HG02763 (cell line): Measurements from ENCODE around the gene FOXD3.

Experiments
- ATAC-seq: cut with Tn5 transposase; IDR thresholded peaks from one replicate; pipeline ENCODE4 v1.9.1; 2021; ENCODE audit warnings: mild to moderate bottlenecking, moderate library complexity; ENCODE audit not compliant: unreplicated experiment

Gene FOXD3

DNA sequence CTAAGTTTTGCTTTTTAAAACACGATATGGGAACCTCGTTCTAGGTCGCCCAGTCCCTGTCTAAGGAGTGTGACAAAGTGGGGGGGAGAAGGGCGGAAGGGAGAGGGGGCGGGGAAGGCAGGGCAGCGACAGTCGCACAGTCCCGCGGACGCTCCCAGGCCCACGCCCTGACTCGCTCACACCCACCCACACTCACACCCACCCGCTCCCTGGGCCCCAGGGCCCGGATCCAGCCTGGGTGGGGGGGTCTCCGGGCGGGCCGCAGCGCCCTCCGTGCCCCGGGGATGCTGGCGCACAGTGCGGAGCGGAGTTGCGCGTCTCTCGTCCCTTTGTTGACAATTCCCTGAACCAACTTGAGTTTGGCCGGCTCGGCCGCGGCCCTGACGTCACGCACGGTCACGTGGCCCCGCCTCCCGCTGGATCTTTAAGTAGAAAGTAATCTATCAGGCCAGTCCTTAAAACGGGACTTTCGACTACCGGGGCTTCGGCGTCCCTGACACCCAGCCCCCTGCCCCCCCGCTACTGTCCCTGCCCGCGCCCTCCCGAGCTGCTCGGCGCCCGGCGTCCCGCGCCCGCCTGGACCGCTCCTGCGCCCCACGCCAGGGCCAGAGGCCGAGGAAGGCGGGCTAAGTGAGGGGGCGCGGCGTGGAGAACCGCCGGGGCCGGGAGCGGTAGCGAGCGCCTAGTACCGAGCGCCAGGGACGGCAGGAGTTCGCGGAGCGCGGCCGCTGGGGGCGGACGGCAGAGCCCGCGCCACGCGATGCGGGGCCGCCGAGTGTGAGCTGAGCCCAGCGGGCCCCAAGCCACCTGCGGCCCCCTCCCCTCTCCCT lies at the start of gene FOXD3:
TSS of gene FOXD3 (plus strand) at position 454 of the 830 bp plus-strand sequence. CDS start 492 bp downstream, outside the sequence.
- peak; percentile 44 for ATAC-seq

GRCh38 chr1:63272811-63273210 lies 49.6 kb upstream of the FOXD3 start:
- no peak for ATAC-seq

GRCh38 chr1:63274371-63274770 lies 48.0 kb upstream of the FOXD3 start:
- no peak for ATAC-seq

DNA sequence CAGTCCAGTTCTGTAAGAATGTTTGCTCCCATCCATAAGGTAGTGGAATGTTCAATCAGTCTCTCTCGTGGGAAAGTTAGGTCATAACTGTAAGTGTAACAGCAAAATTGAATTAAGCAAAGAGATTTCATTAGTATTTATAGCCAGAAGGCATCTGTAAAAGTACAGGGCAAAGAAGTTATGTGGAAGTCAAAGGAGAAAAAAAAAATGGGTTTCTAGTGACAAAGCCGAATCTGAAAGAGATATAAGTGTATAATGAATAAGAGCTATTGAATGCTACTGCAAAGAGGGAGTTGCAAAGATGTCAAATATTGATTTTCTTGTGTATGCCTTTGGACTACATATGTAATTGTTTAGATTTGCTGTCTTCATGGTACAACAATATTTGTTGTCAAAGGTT lies 47.4 kb upstream of the FOXD3 start:
- no peak for ATAC-seq

DNA sequence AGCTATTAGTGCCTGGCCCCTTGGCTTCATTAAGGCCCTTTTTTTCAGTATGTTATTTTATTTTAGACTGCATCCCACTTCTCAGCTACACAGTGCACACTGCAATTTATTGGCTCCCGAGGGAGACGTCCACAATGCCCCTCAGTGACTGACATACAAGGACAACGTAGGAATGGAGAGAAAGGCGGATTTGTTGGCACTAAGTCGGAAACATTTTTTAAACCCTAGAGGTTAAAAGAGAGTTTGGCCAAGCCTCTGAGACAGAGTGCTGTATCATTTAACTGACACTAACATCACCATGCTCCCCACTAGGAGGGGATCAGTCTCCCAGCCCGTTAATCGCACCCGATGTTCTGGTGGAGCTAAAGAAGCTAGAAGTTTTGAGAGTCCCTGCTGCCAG lies 45.7 kb upstream of the FOXD3 start:
- no peak for ATAC-seq

- no peak for ATAC-seq
Observed at GRCh38 chr1:63277195-63278192, 44.9 kb upstream of the FOXD3 start.

DNA sequence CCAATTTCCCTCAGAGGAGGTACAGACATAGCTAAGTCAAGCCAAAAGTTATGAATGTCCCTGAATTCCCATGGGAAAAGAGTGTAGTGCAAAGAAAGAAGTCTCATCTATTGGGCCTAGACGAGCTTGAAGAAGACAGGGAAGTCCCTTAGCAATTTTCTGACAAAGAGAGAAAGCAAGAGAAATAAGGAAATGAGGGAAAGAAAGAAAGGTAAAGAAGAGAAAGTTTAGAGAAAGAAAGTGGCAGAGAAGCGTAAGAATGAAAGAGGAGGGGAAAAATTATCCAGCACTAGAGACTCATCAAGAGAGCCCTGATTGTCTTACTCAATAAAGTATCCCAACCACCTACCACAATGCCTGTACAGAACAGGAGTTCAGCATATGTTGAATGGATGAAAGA lies 40.6 kb upstream of the FOXD3 start:
- ATAC-seq = no peak

DNA sequence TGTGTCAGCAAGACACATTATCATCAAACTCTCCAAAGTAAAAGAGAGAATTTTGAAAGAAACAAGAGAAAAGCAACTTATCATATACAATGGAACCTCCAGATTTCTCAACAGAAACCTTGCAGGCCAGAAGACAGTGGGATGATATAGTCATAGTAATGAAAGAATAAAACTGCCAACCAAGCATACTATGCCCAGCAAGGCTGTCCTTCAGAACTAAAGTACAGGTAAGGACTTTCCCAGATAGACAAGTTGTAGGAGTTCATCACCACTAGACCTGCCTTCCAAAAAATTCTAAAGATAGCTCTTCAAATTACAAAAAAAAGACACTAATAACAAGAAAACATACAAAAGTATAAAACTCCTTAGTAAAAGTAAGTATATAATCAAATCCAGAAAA lies 33.2 kb upstream of the FOXD3 start:
- ATAC-seq = no peak

DNA sequence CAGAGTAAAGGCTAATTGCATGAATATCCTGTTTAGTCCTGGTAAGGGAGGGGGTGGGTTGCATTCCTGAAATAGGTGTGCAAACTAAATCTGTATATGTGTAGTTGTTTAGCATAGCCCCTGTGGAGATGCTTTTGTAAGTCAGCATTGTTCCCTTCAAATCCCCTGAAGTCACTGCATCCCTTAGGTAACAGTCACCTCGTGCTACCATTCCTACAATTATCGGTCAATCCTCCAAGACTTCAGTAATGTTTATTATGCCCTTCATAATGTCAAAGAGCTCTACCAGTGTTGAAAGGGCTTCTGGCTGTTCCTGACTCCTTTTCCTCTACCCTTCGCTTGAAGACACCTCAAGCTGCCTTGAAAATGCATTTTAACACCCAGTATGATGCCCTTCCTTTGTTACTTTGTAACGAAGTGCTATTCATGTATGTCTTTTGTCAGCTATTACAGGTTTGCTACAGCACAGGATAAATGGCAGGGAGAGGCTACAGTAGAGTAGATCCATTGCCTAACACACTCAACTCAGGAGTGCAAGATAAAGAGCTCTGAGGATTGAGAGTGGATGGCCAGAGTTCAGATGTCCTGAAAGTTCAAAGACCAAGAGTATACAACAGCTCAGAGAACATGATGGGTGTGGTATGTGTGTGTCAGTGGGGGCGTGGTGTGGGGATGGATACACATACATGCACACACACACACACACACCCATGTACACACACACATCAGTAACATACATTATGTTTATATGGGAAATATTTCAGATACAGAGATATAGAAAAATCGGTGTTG lies 27.4 kb upstream of the FOXD3 start:
- ATAC-seq = no peak

GRCh38 chr1:63304410-63304809 lies 18.0 kb upstream of the FOXD3 start:
- no peak for ATAC-seq

GRCh38 chr1:63305043-63305442 lies 17.3 kb upstream of the FOXD3 start:
- no peak for ATAC-seq

- ATAC-seq = no peak
Observed at GRCh38 chr1:63307196-63307794, 15.1 kb upstream of the FOXD3 start.

GRCh38 chr1:63316598-63316983 lies 5.8 kb upstream of the FOXD3 start:
- no peak for ATAC-seq

DNA sequence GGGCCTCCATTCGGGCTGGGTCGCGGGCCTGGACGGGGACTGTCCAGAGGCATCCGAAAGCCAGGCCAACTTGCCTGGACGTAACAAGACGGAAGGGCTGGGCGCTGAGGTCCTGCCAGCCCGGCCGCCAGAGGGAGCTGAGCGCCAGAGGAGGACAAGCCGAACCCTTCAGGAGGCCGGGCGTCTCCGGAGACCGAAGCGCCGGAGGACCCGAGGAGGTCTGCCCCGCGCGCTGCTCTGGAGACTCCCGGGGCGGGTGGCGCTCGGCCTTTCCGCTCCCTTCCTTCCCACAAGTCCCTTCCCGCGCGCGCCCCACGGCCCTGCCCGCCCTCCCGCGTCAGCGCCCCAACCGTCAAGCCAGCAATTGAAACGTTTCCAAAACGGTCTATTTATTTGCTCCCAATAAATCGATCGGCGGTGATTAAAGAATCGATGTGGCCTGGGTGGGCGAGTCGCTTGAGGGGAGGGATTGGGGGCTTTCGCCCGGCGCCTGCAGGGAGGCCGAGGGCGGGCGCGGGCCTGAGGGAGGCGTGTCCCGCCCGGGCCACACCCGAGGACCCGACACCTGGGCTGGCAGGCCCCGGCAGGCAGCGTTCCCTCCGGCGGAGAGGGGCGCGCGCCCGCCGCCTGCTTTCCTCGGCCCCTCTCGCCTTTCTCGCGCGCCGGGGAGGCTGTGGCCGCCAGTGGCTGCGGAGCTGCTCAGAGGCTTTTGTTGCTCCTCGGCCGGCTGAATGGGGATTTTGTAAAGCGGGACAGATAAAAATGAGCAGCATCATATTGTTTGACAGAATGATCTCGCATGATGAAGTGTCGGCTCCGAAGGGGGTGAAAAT lies 5.2 kb upstream of the FOXD3 start:
- peak; percentile 69 for ATAC-seq

GRCh38 chr1:63317817-63318152 lies 4.6 kb upstream of the FOXD3 start:
- ATAC-seq = no peak

DNA sequence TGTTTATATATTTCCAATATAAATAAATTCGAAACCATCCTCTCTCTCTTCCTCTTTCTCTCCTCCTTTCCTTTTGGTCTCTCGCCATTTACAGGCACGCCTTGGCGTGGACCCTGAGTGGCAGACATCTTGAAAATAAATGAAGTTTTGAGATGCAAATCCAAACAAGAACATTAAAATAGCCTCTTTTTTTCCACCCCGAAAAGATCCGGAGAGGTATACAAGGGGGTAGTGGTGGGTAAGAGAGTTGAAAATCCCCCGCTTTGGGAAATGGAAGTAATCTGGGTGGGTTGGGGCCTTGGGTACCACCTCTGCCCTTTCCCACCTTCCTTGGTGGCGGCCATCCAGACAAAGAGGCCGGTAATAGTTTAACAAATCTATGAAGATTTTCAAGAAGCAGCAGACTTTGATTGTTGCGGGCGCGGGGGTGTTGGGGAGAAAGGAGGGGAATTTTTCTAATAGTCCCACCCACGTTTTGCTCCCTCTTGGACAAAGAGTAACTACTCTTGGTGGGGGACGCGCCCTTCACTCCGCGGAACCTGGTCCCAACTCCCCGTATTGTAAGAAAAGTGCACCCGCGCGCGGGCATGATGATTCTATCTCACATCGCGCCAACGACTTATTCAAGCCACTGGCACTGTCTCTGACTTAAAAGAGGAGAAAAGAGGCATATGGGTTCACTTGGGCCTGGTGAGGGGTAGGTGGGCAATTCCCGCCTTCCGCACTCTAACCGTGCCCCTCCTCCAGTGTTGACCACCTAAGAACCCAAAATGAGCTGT lies 4.0 kb upstream of the FOXD3 start:
- ATAC-seq = no peak

DNA sequence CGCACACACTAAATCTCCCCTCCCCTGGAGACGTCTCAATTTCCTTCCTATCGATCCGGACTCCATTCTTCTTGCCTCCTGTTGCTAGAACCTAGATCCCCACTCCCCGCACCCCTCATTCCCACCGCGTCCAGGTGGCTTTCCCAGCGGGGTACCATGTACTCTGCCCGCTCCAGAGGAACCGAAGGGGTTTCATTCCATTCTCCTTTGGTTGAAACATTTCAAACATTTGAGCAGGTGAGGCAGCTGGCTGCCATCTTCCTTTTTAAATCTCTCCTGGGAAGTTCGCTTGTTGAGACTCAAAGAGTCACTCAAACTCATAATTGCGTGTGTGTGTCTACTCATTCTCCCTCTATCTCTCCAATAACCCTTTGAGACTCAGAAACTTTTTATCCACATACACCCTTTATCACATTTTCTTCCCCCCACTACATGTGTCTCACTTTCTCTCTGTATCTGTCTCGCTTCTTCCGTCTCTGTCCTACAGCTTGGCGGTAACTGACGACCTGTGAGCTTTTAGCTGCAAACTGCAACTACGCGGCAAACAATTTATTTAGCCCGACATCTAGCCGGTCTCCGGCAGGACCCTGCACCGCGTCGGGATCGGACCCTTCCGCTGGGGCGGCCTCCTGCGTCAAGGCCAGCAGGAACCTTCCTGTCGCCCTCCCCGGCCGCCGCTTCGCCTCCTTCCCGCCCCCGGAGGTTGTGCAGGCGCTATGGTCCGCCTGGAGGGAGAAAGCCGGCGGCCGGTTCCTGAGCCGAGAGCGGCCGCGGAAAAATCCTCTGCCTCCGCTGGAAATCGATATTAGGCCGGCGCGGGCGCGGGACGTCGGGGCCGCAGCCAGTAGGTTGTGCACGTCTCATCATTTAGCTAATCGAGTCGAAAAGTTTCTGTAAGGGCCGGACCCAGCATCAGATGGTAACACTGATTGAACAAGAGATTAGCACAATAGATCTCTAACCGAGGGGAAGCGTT lies 3.0 kb upstream of the FOXD3 start:
- ATAC-seq = no peak
